Measurements from ENCODE around the gene MAST2. TPM values are rescaled to one million over a fixed set of nuclear protein-coding genes. Genes with fewer than 3 reads are reported as not detected.

MAST2 gene
- total and polyA plus RNA-seq, 5 donors, result 46.1 to 85.3 (median 69.5) TPM

DNA sequence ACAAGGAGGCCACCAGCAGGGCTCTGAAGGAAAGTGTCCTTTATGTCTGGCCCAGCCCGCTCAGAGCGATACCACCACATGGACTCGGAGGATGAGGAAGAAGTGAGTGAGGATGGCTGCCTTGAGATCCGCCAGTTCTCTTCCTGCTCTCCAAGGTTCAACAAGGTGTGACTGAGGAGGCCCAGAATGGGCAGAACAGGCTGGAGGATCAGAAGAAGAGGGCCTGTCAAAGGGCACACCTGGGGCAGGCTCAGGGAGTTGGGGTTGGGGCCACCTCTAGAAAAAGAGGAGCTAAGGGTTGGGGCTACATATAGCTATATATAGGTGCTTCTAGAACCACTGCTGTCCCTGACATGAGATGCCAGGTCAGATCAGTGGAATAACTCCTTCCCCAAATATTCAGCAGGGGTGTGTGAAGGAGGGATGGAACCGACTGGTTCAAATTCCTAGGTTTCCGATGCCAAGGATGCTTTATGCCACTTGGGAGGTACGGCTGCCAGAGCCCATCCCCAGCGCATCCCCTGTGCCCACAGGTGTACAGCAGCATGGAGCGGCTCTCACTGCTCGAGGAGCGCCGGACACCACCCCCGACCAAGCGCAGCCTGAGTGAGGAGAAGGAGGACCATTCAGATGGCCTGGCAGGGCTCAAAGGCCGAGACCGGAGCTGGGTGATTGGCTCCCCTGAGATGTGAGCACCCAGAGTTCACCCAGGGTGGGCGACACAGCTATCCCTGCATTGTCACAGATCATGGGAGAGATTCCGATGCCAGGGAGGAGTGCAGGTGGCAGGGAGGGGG lies 226.9 kb downstream of the MAST2 start:
- H3K4me3 ChIP-seq (ENCODE audit: low read length), result no peak overlapping the region
- H3K9me3 ChIP-seq (ENCODE audit: control insufficient read depth, low read length), result no peaks in the 10 kb centered on the region
- DNase-seq (no peak), ATAC-seq (no peak)
- no peak overlapping the region for H3K27ac ChIP-seq (ENCODE audit: low read length)
- 96% methylated on average over 18 of the region's 18 CpGs for WGBS
- peaks cover 22% of the 10 kb centered on the region for H3K4me1 ChIP-seq (ENCODE audit: control insufficient read depth, insufficient read depth, low read length)
- no peaks in the 10 kb centered on the region for H3K27me3 ChIP-seq (ENCODE audit: control insufficient read depth, insufficient read depth)
- intact Hi-C loops (cut with DNase I), result no loop called here

DNA sequence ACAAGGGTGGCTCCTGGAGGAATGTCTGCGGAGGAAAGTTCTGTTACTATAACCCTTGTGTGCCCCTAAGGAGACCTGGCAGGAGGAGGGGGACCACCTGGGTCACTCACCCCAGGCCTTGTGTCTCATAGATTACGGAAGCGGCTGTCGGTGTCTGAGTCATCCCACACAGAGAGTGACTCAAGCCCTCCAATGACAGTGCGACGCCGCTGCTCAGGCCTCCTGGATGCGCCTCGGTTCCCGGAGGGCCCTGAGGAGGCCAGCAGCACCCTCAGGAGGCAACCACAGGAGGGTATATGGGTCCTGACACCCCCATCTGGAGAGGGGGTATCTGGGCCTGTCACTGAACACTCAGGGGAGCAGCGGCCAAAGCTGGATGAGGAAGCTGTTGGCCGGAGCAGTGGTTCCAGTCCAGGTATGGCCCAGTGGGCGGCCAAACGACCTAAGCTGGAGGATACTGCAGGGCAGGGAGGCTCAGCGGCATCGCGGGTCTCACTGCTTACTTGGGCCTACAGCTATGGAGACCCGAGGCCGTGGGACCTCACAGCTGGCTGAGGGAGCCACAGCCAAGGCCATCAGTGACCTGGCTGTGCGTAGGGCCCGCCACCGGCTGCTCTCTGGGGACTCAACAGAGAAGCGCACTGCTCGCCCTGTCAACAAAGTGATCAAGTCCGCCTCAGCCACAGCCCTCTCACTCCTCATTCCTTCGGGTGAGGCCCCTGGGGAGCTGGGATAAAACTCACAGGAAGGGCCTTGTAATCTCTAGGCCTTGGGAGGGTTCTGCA lies 227.7 kb downstream of the MAST2 start:
- no peaks in the 10 kb centered on the region for H3K9me3 ChIP-seq (ENCODE audit: control insufficient read depth, low read length)
- WGBS, result 86% methylated on average over 26 of the region's 26 CpGs
- intact Hi-C loops (cut with DNase I), result no loop called here
- no peak overlapping the region for H3K4me3 ChIP-seq (ENCODE audit: low read length)
- ATAC-seq (no peak), DNase-seq (peak in 2 of 3 donors; percentile 28 to 53)
- H3K27me3 ChIP-seq (ENCODE audit: control insufficient read depth, insufficient read depth), result no peaks in the 10 kb centered on the region
- peak overlapping the region; percentile 8 for H3K27ac ChIP-seq (ENCODE audit: low read length)
- H3K4me1 ChIP-seq (ENCODE audit: control insufficient read depth, insufficient read depth, low read length), result peaks cover 16% of the 10 kb centered on the region

DNA sequence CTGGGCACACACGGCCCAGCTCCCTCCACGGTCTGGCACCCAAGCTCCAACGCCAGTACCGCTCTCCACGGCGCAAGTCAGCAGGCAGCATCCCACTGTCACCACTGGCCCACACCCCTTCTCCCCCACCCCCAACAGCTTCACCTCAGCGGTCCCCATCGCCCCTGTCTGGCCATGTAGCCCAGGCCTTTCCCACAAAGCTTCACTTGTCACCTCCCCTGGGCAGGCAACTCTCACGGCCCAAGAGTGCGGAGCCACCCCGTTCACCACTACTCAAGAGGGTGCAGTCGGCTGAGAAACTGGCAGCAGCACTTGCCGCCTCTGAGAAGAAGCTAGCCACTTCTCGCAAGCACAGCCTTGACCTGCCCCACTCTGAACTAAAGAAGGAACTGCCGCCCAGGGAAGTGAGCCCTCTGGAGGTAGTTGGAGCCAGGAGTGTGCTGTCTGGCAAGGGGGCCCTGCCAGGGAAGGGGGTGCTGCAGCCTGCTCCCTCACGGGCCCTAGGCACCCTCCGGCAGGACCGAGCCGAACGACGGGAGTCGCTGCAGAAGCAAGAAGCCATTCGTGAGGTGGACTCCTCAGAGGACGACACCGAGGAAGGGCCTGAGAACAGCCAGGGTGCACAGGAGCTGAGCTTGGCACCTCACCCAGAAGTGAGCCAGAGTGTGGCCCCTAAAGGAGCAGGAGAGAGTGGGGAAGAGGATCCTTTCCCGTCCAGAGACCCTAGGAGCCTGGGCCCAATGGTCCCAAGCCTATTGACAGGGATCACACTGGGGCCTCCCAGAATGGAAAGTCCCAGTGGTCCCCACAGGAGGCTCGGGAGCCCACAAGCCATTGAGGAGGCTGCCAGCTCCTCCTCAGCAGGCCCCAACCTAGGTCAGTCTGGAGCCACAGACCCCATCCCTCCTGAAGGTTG lies 231.4 kb downstream of the MAST2 start:
- 79% methylated on average over 27 of the region's 27 CpGs for WGBS
- Histone ChIP-seq H3K27me3 (ENCODE audit: control insufficient read depth, insufficient read depth) (no peaks in the 10 kb centered on the region), H3K4me1 (ENCODE audit: control insufficient read depth, insufficient read depth, low read length) (peaks cover 9% of the 10 kb centered on the region), H3K9me3 (ENCODE audit: control insufficient read depth, low read length) (no peaks in the 10 kb centered on the region), H3K27ac (ENCODE audit: low read length) (no peak overlapping the region), H3K4me3 (ENCODE audit: low read length) (no peak overlapping the region)
- intact Hi-C loops (cut with DNase I), result loop anchor here in 2 of 4 donors (5.0 kb wide), 2 partner anchors 142 to 187 kb away; partner anchors contain the start of genes P3R3URF (in 1 of the 2) and TSPAN1 (in 1 of the 2)
- no peak for ATAC-seq
- DNase-seq, result peak in 1 of 3 donors; percentile 58

DNA sequence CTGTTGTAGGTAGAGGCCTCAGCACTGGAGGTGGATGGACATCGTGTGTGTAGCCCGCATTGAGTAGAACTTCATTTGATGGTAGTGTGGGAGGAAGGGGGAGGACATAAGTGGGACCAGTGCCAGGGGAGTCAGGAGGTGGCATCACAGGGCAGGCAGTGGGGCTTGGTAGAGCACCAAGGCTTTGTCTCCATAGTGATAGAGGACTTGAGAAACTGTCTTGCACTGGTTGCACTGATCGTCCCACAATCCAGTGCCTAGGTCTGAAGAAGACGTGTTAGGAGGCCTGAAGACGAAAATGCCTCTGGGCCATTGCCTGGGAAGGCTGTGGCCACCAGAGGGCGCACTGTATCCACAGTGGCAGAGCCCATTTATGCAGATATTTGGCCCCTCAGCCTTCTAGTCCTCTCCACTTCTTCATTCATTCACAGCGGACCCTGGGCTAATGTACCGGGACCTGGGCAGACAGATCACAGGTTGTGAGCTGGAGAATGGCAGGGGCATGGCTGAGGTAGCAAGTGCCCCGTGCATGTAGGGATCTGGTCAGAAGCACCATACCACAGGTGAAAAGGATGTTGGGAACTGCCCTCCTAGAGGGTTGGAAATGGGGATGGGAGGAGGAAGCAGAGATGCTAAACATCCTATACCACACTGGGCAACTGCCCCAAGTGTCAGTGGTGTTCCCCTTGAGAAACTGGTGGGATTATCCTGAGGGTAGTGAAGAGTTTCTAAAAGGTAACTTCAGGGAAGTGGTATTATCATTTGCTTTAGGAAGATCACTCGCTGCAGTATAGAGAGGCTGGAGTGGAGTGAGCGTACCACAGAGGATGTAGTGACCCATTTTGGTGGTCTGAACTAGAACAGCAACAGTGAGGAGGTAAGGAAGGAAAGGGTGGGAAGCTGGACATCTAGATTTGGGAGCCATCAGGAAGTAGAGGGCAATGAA lies 233.8 kb downstream of the MAST2 start:
- WGBS, result 28% methylated on average over 11 of the region's 11 CpGs

DNA sequence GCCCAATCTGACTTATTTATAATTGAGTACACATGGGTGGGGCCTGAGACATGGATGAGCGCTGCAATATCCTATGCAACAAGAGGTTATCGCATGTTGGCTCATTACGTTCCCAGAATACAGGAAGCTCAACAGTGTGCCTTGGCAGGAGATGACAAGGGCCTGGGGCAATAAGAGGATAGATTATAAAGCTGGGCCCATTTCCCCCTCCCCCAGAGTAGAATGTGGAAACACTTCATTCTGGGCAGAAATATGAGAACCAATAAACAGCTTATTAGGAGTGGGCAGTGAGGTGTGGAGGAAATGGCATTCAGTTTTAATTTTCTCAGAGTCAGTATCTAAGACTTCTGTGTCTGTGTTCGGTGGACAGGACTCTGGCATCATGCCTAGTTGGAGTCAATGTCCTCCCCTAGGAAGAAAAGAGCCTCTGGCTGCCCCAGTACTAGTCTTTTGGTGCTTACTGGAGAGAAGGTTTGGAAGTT lies 236.2 kb downstream of the MAST2 start:
- Histone ChIP-seq H3K4me3 (ENCODE audit: low read length) (no peak overlapping the region), H3K27me3 (ENCODE audit: control insufficient read depth, insufficient read depth) (no peaks in the 10 kb centered on the region), H3K4me1 (ENCODE audit: control insufficient read depth, insufficient read depth, low read length) (peaks cover 18% of the 10 kb centered on the region), H3K9me3 (ENCODE audit: control insufficient read depth, low read length) (no peaks in the 10 kb centered on the region), H3K27ac (ENCODE audit: low read length) (peak overlapping the region; percentile 72)
- peak; percentile 40 to 67 for ATAC-seq
- WGBS, result 15% methylated on average over 4 of the region's 4 CpGs
- DNase-seq, result no peak
- intact Hi-C loops (cut with DNase I), result loop anchor here in 2 of 4 donors (5.0 kb wide), 2 partner anchors 138 to 183 kb away; partner anchors contain the start of genes P3R3URF (in 1 of the 2) and TSPAN1 (in 1 of the 2)

More for the DNA sequence above, 233.8 kb downstream of the MAST2 start:
- DNase-seq, result peak; percentile 85 to 96 (median 94)
- Histone ChIP-seq H3K4me1 (ENCODE audit: control insufficient read depth, insufficient read depth, low read length) (peaks cover 16% of the 10 kb centered on the region), H3K27me3 (ENCODE audit: control insufficient read depth, insufficient read depth) (no peaks in the 10 kb centered on the region), H3K9me3 (ENCODE audit: control insufficient read depth, low read length) (no peaks in the 10 kb centered on the region), H3K4me3 (ENCODE audit: low read length) (no peak overlapping the region), H3K27ac (ENCODE audit: low read length) (no peak overlapping the region)
- intact Hi-C loops (cut with DNase I), result loop anchor here (2.0 to 5.0 kb wide), 3 partner anchors 140 to 185 kb away; partner anchors contain the start of genes P3R3URF (in 1 of the 4) and TSPAN1 (in 1 of the 4)
- peak; percentile 55 to 64 for ATAC-seq

DNA sequence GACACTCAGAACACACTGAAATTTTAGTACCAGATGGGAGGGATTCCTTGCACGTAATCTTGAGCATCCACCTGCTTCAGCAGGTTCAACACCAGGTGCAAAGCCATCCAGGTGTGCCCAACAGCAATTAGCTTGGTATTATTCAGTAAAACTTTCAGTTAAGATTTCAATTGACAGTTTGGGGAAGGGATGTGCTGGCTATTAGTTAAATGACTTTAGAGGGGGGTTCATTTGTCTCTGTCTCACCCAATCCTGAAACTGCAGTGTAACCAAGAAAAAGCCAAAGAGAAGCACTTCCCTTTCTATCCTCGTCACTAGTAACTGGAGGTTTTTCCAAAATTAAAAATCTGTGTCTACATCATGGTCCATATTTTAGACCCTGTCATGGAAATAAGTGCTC lies 238.1 kb downstream of the MAST2 start:
- Histone ChIP-seq H3K4me3 (ENCODE audit: low read length) (no peak overlapping the region), H3K27ac (ENCODE audit: low read length) (no peak overlapping the region), H3K4me1 (ENCODE audit: control insufficient read depth, insufficient read depth, low read length) (peaks cover 18% of the 10 kb centered on the region), H3K27me3 (ENCODE audit: control insufficient read depth, insufficient read depth) (no peaks in the 10 kb centered on the region), H3K9me3 (ENCODE audit: control insufficient read depth, low read length) (no peaks in the 10 kb centered on the region)
- intact Hi-C loops (cut with DNase I), result no loop called here
- no peak for ATAC-seq
- whole genome bisulfite sequencing, result 83% methylated on average over 2 of the region's 2 CpGs
- no peak for DNase-seq

DNA sequence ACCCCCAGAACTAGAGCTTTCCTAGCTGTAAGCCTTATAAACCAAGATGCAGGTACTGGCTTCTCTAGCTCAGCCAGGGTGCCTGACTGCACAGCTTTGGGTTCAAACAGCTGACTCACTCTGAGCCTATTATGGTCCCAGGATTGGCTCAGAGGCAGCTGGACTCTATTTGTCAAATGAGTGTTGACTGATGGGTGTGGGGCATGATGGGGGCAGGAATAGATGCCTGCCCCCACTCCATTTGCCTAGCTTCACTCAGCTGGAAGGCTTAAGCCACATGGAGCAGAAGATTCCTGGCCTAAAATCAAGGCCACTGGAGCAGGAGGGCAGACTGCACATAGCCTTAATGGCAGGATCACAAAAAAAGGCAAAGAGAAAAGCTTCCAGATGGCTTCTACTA lies 238.6 kb downstream of the MAST2 start:
- Histone ChIP-seq H3K9me3 (ENCODE audit: control insufficient read depth, low read length) (no peaks in the 10 kb centered on the region), H3K4me3 (ENCODE audit: low read length) (no peak overlapping the region), H3K27ac (ENCODE audit: low read length) (peak overlapping the region; percentile 17), H3K27me3 (ENCODE audit: control insufficient read depth, insufficient read depth) (no peaks in the 10 kb centered on the region), H3K4me1 (ENCODE audit: control insufficient read depth, insufficient read depth, low read length) (peaks cover 18% of the 10 kb centered on the region)
- DNase-seq (no peak), ATAC-seq (peak in 1 of 2 donors; percentile 32)
- intact Hi-C loops (cut with DNase I), result no loop called here

DNA sequence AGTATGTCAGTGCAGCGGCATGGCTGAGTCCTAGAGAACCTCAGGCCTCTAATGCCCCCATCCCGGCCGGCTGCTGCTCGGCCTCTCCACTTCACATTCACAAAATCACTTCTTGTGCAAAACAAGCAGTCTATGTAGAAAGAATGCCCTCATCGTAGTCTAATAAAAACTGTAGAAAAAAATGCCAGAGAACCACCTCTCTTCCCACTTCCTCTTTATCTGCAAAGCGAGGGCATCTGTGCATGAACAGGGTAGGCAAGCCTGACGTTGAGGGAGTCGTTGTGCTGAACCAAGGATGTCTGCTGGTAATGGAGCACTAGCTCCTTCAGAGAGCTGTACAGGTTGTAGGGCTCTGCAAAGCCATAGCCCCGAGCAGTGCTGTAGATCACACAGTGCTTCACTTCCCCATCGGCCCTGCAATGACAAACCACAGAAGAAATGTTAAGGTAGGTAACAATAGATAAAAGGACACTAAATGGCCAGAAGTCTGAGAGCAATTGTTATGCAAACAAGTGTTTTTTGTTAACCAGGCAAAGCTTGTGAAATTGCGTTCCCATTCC lies 240.1 kb downstream of the MAST2 start:
- Histone ChIP-seq H3K4me1 (ENCODE audit: control insufficient read depth, insufficient read depth, low read length) (peaks cover 16% of the 10 kb centered on the region), H3K9me3 (ENCODE audit: control insufficient read depth, low read length) (no peaks in the 10 kb centered on the region), H3K4me3 (ENCODE audit: low read length) (no peak overlapping the region), H3K27ac (ENCODE audit: low read length) (no peak overlapping the region), H3K27me3 (ENCODE audit: control insufficient read depth, insufficient read depth) (no peaks in the 10 kb centered on the region)
- DNase-seq (no peak), ATAC-seq (no peak)
- intact Hi-C loops (cut with DNase I), result no loop called here
- 78% methylated on average over 11 of the region's 11 CpGs for WGBS

DNA sequence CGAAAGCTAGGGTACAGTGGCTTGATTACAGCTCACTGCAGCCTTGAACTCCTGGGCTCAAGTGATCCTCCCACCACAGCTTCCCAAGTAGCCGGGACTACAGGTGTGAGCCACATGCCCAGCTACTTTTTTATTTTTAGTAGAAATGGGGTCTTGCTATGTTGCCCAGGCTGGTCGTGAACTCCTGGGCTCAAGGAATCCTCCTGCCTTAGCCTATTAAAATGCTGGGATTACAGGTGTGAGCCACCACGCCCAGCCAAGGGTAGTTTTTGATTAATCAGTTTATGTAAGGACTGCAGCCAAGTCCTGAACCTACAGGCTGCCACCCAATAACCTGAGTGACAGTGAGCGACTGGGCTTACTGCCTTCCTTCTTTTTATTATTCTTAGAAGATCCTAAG lies 240.7 kb downstream of the MAST2 start:
- Histone ChIP-seq H3K27me3 (ENCODE audit: control insufficient read depth, insufficient read depth) (no peaks in the 10 kb centered on the region), H3K27ac (ENCODE audit: low read length) (no peak overlapping the region), H3K4me3 (ENCODE audit: low read length) (no peak overlapping the region), H3K4me1 (ENCODE audit: control insufficient read depth, insufficient read depth, low read length) (peaks cover 16% of the 10 kb centered on the region), H3K9me3 (ENCODE audit: control insufficient read depth, low read length) (no peaks in the 10 kb centered on the region)
- ATAC-seq (no peak), DNase-seq (no peak)
- WGBS, result 97% methylated on average over 5 of the region's 5 CpGs
- intact Hi-C loops (cut with DNase I), result no loop called here
